BLaER1 (cell line): ENCODE data around the gene DYRK1A.
A peak's percentile ranks its signal among the peaks of the same experiment; 100 is the strongest.

Experiments
- H3K27ac ChIP-seq: shearing (Covaris generic); formaldehyde crosslinking; 2 replicates; pipeline ENCODE4 v1.8.1; 2022
- H3K27me3 ChIP-seq: shearing (Covaris generic); formaldehyde crosslinking; 2 replicates; pipeline ENCODE4 v1.8.1; 2022
- H3K36me3 ChIP-seq: shearing (Covaris generic); formaldehyde crosslinking; 2 replicates; pipeline ENCODE4 v1.8.1; 2022
- H3K4me1 ChIP-seq: shearing (Covaris generic); formaldehyde crosslinking; 2 replicates; pipeline ENCODE4 v1.8.1; 2022
- H3K4me2 ChIP-seq: shearing (Covaris generic); formaldehyde crosslinking; 2 replicates; pipeline ENCODE4 v1.8.1; 2022
- H3K4me3 ChIP-seq: shearing (Covaris generic); formaldehyde crosslinking; 2 replicates; pipeline ENCODE4 v1.8.1; 2022
- H3K9ac ChIP-seq: shearing (Covaris generic); formaldehyde crosslinking; 2 replicates; pipeline ENCODE4 v1.8.1; 2022
- H3K9me3 ChIP-seq: shearing (Covaris generic); formaldehyde crosslinking; 2 replicates; pipeline ENCODE4 v1.8.1; 2022
- H4K20me1 ChIP-seq: shearing (Covaris generic); formaldehyde crosslinking; 2 replicates; pipeline ENCODE4 v1.8.1; 2022
- Cebpa-rat ChIP-seq: shearing (Covaris generic); IDR thresholded peaks from 2 replicates; pipeline ENCODE4 v1.8.1; 2022

Gene DYRK1A

GRCh38 chr21:37560385-37560784 lies 193.8 kb downstream of the DYRK1A start:
- Histone ChIP-seq H3K27ac (no peak overlapping the region), H3K4me3 (no peak overlapping the region), H3K36me3 (no peaks in the 10 kb centered on the region), H3K4me2 (no peak overlapping the region), H3K9me3 (peaks cover 32% of the 10 kb centered on the region), H3K9ac (no peak overlapping the region), H3K4me1 (peaks cover 69% of the 10 kb centered on the region), H3K27me3 (no peaks in the 10 kb centered on the region), H4K20me1 (no peaks in the 10 kb centered on the region)
- no peak for TF ChIP-seq Cebpa-rat

DNA sequence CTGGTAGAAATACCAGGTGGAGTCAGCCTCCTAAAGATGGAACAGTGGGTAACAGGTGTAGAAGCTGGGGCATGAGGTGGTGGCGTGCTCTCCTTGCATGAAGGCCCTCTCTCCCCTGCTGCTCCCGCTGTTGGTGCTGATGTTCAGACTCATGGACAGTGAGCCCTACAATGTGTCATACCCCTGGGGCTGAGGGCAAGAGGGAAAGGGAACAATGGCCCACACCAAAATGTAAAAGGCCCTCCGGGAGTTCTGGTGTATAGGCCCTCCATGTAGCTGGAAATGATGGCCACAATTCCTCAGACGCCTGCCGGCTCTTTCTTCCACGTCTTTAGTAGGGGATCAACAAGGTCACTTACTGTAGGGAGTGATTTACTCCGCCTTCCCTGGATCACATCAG lies 194.9 kb downstream of the DYRK1A start:
- Histone ChIP-seq H3K9me3 (peaks cover 32% of the 10 kb centered on the region), H3K4me2 (no peak overlapping the region; the same call in 1 of the 2 replicates), H3K9ac (no peak overlapping the region), H3K27me3 (no peaks in the 10 kb centered on the region), H3K27ac (no peak overlapping the region), H3K4me3 (no peak overlapping the region), H4K20me1 (no peaks in the 10 kb centered on the region), H3K4me1 (peaks cover 69% of the 10 kb centered on the region), H3K36me3 (no peaks in the 10 kb centered on the region)
- no peak for TF ChIP-seq Cebpa-rat

DNA sequence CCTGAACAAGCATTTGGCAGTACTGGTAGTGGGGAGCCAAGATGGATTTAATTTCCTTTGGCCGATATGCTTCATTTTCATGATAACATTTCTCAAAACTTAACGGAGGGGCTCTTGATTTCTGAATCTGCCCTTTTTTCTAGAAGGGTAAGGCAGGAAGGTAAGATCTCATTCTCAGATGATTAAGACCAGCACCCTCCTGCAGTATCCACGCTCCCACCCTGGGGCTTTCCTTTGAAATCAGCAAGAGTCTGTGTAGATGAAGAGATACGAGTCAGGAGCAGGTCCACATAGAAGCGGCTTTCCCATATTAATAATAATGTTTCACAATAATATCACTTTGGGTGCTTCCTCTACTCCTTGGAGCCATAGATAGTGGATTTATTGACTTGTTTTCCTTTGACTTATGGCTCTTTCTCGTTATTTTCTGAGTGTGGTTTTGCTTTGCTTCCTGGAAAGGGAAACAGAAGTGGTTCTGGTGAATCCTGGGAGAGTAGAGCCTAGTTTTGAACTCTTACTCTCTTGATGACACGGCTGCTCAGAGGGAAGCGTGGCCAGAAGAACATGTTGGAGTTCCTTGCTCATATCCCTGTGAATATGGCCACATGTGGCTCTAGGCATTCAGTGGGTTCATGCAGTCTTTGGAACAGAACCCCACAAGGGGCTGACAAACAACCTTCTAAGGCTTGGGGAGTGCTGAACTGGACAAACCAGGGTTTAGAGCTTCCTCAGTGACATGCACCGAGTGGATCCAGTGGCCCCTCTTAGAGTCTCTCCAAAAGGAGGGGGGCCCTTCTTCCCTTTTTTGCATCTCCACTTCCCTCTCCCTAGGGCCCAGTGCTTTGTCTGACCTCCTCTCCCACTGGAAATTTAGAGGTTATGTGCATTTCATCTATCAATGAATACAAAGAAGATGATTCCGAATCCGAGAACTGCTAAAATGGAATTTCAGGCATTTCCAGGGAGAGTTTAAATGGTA lies 195.7 kb downstream of the DYRK1A start:
- peaks cover 32% of the 10 kb centered on the region for H3K9me3 ChIP-seq
- H3K4me1 ChIP-seq: peaks cover 69% of the 10 kb centered on the region
- no peaks in the 10 kb centered on the region for H3K27me3 ChIP-seq
- H3K9ac ChIP-seq: no peak overlapping the region
- H3K27ac ChIP-seq: 0 out of 2 replicates have a peak overlapping the region, but pooled peaks have one; percentile 11
- peak overlapping the region; percentile 96 for H3K4me2 ChIP-seq
- no peaks in the 10 kb centered on the region for H4K20me1 ChIP-seq
- no peak overlapping the region for H3K4me3 ChIP-seq
- no peaks in the 10 kb centered on the region for H3K36me3 ChIP-seq
- no peak for TF ChIP-seq Cebpa-rat

DNA sequence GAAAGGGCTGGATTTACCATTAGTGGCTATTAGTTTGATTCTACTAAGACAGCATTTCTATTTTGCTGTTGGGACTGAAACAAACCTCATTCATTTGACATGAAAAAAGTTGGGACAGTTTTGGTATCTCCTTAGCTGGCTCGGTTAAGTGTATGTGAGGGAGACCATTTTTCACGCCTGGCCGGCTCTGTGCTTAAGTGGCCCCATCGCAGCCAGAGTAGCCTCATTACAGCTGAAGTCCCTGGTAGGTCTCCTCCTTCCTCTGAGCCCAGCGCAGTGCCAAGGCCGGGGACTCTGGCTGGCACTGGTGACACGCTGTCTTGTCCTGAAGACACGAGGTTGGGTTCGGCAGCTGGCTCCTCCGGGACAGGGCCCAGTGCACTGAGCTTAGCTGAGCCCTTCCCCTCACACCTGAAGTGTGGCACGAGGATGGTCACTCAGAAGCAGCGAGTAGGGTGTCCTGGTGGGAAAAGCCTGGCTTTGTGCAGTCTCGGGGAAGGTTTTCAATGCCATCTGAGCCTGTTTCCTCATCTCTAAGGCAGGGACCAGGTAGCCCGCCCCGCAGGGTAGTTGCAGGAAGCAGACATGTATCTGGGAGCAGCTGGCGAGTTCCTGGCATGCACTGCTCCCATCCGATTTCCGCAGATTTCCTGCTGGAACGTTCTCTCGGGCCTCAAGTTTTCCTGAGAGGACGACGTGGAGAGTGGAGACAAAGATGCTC lies 196.5 kb downstream of the DYRK1A start:
- Histone ChIP-seq H3K9ac (peak overlapping the region; percentile 86), H3K36me3 (no peaks in the 10 kb centered on the region), H3K9me3 (peaks cover 30% of the 10 kb centered on the region), H3K4me3 (peak overlapping the region; percentile 77), H3K27me3 (no peaks in the 10 kb centered on the region), H4K20me1 (no peaks in the 10 kb centered on the region), H3K4me2 (peak overlapping the region; percentile 96), H3K27ac (peak overlapping the region; percentile 92), H3K4me1 (peaks cover 69% of the 10 kb centered on the region)
- TF ChIP-seq Cebpa-rat: no peak

DNA sequence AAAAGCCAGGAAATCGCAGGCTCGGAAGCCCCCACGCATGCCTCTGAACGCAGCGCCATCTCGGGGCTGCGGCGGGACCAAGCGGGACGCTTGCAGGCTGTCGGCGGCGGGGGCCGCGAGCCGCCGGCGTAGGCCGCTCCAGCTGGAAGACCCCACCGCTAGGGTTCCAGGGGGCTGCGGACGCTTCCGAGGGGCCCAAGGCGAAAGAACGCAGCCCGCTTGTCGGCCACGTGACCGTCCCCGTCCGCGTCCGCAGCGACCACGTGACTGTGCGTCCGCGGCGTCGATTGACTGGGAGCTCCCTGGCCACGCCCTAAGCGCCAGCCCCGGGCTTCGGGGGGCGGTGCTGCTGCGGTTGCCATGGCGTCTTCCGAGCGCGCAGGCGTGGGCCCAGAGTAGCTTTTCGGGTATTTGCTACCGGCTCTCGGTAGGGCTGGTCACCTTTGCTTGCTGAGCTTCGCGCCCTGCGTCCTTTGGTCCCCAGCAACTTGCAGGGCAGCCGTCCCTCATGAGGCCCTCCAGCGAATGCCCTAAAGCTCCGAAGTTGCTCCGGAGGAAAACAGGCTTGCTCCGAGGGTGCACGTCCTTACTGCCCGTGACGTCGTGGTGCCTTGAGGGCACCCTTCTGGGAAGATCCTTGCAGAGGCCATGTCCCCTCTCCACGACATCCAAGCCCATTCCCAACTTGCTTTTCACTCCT lies 197.2 kb downstream of the DYRK1A start:
- Histone ChIP-seq H3K36me3 (no peaks in the 10 kb centered on the region), H3K4me2 (peak overlapping the region; percentile 96), H3K9ac (peak overlapping the region; percentile 86), H3K27me3 (no peaks in the 10 kb centered on the region), H4K20me1 (no peaks in the 10 kb centered on the region), H3K4me1 (peaks cover 69% of the 10 kb centered on the region), H3K27ac (peak overlapping the region; percentile 92), H3K9me3 (peaks cover 23% of the 10 kb centered on the region), H3K4me3 (peak overlapping the region; percentile 77)
- no peak for TF ChIP-seq Cebpa-rat

DNA sequence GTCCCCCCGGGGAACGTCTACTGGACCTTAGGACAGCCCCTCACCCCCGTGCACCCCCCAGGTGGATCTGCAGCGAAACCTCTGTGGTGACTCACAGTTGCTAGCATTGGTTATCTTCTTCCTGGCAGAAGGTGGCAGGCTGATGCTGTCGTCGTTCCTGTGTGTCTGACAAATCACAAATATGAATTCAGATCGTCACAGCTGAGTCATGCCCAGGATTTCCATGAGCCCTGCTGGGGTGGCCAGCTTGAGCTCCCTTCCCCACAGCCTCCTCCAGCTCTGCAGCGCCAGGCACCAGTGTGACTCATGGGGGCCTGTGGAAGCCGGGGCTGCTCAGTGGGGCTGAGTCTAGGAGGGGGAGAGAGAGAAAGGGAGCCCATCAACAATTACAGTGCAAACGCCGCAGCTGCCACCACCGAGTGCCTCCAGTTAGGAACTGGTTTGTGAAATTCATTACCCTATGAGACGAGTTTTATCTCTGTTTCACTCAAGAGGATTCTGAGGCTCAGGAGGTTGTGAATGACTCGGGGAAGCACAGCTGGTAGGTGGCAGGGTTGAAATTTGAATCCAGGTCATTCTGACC lies 197.9 kb downstream of the DYRK1A start:
- peaks cover 75% of the 10 kb centered on the region for H3K4me1 ChIP-seq
- no peak for TF ChIP-seq Cebpa-rat
- peaks cover 19% of the 10 kb centered on the region for H3K9me3 ChIP-seq
- H3K27me3 ChIP-seq: no peaks in the 10 kb centered on the region
- H3K4me3 ChIP-seq: peak overlapping the region; percentile 77
- peak overlapping the region; percentile 96 for H3K4me2 ChIP-seq
- H4K20me1 ChIP-seq: no peaks in the 10 kb centered on the region
- H3K36me3 ChIP-seq: no peaks in the 10 kb centered on the region
- peak overlapping the region; percentile 86 for H3K9ac ChIP-seq
- peak overlapping the region; percentile 92 for H3K27ac ChIP-seq

DNA sequence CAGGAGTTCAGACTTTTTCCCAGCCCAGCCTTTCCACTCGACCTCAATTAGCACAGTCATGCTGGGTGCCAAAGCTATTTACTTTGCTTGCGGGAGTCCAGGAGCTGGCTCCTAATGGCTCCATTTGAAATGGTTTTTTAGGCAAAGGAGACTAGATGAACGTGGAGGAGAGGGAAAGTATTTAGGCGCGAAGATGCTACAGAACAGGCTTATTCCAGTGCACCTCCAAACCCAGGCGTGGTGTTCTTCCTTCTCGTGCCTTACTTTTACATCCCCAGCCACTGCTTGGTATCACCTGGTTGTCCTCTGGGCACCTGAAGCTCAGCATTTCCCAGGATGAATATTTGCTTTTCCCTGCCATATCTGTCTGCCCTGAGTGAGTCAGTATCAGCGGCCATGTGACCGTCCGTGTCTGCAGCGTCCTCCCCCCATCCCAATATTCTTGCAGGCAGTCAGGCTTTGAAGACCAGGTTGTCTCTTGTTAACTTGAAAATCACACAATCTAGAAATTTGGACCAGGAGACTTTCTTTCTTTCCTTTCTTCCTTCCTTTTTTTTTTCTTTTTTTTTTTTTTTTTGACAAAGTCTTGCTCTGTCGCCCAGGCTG lies 198.5 kb downstream of the DYRK1A start:
- no peak for TF ChIP-seq Cebpa-rat
- peaks cover 19% of the 10 kb centered on the region for H3K9me3 ChIP-seq
- H3K4me3 ChIP-seq: no peak overlapping the region
- no peaks in the 10 kb centered on the region for H3K36me3 ChIP-seq
- peak overlapping the region; percentile 92; the same call in 1 of the 2 replicates for H3K27ac ChIP-seq
- peak overlapping the region; percentile 86; the same call in 1 of the 2 replicates for H3K9ac ChIP-seq
- H3K4me1 ChIP-seq: peaks cover 75% of the 10 kb centered on the region
- no peaks in the 10 kb centered on the region for H3K27me3 ChIP-seq
- no peaks in the 10 kb centered on the region for H4K20me1 ChIP-seq
- peak overlapping the region; percentile 96 for H3K4me2 ChIP-seq

- Histone ChIP-seq H3K4me2 (peak overlapping the region; percentile 96), H3K4me3 (no peak overlapping the region), H3K9ac (no peak overlapping the region)
Observed at GRCh38 chr21:37565530-37566223, 199.1 kb downstream of the DYRK1A start.

More at GRCh38 chr21:37565530-37566223, 199.1 kb downstream of the DYRK1A start:
- Histone ChIP-seq H3K4me1 (peaks cover 75% of the 10 kb centered on the region), H4K20me1 (no peaks in the 10 kb centered on the region), H3K36me3 (no peaks in the 10 kb centered on the region), H3K9me3 (peaks cover 22% of the 10 kb centered on the region), H3K27ac (peak overlapping the region; percentile 65), H3K27me3 (no peaks in the 10 kb centered on the region)
- no peak for TF ChIP-seq Cebpa-rat
